Activated CD4-positive, CD25-positive, alpha-beta regulatory T cell (primary cell): ENCODE data around the gene IQGAP3.

Experiments used
- DNase-seq, 4 experiments: peaks; one replicate each; lab custom pipeline; 2025; lab: John Stamatoyannopoulos, UW

IQGAP3 gene

DNA sequence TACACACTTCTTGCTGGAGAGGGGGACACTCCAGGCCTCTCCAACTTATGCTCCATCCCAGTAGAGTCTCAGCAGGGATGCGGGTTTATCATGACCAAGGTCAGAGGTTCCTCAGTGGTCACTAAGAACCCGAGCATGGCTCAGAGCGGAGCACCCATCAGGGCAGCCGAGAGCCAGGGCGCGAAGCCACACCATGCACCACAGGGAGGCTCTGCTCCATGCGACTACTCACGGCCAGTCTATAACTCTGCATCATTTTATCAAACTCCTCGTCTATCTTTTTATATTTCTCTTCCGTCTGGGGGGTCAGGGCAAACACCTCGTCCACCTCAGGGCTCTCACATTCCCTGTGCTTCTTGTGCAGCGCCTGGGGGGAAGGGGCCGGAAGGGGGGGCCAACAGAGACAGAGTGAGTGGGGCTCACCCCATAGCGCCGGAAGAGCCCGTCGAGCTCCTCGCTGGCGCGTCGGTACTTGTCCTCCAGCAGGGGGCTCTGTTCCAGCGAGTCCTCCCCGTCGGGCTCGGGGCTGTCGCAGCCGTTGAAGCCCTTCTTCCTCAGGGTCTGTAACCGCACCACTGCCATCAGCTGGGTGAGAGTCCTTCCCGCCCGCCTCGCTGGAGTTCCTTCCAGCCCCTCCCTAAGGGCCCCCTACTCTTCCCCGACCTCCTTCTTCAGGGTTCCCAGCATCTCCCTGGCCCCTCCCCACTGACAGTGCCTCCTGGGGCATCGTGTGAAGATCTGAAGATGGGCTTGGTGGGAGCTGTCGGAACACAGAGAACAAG, 91.8 kb downstream of the IQGAP3 start:
- DNase-seq: peak; percentile 56 to 71 (median 62)

DNA sequence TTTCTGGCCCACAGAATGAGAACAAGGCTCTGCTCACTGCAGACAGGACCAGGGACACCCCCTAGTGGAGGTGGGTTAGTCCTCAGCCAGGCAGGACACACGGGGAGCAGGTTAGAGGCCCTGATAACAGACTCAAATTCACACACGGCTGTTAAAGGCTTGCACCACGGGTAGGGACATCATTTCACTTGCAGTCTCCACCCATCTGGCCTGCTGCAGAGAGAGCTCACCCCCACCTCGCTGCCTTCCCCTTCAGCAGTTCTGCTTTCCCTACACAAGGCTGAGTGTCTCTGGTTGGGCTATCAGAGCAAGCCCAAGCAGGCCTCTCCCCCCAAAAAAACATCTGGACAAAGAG, 92.4 kb downstream of the IQGAP3 start:
- no peak for DNase-seq

DNA sequence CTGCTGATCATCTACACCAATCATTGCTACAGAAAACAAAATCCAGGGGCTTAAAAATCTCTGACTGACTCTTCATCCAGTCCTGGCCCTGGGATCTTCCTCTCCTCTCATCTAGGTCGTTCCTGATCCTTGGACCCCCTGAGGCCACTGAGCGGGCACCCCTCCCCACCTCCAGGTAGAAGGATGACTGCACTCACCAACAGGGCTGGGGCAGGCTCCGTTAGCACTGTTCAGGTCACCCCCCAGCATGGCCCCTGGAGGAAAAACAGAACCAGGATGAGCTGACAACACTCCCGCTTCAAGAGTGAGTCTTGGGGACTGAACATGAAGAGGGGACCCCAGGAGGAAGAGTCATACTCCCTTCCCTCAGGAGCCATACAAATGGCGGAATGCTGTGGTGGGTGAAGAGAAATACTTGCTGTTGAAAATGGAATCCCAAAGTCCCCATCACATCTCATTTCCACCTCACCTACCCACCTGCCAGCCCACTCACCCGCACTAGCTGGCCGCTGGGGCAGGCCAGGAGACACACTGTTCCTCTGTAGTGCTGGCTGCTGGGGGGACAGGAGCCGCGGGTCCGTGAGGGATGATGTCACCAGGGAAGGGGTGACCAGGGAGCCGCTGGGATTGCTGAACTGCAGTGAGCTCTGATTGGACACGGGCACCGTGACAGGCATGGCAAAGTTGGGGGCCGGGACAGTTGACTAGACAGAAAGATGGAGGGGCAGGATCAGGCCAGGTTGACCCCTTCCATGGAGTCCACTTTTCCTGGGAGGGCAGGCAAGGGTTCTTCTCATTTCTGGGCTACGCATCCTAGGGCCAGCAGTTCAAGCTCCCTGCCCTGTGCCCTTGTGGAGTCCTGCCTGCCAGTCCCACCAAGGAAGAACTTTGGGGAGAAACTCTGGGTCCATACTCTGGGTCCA, 93.0 kb downstream of the IQGAP3 start:
- DNase-seq: no peak

DNA sequence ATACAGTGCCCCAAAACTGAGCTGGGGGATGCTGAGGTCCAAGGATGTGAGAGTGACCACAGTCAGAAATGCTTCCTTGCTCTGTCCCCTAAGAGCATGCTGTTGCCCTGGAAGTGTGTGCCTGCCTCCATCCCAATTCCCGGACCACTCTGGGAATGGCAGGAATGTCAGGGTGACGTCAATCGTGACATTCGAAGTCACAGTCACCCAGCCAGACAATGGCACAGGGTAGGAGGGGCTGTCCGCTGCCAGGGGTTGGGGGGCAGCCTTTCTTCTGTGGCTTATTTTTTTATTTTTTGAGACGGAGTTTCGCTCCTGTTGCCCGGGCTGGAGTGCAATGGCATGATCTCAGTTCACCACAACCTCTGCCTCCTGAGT, 94.1 kb downstream of the IQGAP3 start:
- no peak for DNase-seq

DNA sequence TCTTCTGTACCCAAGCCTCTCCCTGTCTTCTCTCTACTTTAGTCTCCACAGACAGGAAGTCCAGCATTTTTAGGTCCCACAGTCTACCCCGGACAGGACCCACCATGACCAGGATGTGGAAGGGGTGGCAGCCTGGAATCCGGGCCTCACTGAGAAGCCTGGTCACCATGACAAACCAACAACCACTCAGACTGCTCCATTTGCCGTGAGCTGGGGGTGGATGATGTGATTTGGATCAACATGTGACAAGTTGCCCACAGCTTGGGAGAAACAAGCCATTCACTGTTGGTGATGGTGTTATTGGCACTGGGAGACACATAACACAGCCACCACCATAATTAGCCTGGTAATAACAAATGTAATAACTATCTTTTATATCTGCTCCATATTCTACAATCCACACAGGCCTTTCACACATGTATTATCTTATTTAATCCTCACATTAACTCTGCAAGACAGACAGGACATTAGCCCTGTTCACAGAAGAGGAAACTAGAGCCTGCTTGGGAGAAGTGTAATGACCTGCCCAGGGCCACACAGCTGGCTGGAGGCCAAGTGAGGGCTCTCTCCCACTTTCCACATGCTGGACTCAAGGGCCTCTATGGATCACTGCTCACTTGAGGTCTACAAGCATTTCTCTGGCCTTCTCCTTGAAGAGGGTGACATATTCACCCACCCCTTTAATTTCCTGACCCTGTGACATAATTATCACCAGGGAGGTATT, 94.7 kb downstream of the IQGAP3 start:
- DNase-seq: no peak

DNA sequence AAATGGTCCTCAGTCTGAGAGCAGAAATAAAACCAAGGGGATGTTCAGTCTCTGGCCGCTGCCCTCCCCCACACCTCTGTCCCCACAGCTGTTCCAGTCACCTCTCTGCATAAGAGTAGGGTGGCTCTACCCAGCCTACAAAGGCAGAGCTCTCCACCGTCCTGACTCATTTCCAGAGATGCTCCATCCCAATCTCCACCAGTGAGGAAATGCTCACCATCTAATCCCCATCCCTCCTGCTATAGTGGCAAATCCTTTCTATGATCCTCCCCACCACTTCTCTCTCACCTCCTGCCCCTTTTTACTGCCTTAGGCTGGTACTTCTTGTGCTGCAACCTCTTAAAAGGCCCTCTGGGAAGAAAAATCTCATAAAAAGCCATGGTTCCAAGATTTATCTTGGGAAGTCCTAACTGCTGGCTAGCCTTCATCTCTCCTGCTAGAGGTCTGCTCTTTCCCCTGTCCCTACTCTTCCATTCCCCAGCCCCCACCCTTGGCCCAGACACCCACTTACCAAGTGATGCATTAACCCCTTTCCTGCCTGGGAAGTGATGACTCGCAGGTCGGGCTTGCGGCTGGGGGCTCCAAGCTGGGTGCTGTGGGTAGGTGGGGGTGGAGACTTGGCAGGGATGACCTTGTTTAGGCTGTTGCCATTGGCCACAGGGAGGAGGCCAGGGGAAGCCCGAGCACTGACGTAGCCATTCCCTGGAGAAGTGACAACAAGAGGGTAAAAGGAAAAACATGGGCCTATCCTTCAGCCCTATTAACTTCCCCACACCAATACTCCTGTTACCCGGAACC, 95.7 kb downstream of the IQGAP3 start:
- no peak for DNase-seq

DNA sequence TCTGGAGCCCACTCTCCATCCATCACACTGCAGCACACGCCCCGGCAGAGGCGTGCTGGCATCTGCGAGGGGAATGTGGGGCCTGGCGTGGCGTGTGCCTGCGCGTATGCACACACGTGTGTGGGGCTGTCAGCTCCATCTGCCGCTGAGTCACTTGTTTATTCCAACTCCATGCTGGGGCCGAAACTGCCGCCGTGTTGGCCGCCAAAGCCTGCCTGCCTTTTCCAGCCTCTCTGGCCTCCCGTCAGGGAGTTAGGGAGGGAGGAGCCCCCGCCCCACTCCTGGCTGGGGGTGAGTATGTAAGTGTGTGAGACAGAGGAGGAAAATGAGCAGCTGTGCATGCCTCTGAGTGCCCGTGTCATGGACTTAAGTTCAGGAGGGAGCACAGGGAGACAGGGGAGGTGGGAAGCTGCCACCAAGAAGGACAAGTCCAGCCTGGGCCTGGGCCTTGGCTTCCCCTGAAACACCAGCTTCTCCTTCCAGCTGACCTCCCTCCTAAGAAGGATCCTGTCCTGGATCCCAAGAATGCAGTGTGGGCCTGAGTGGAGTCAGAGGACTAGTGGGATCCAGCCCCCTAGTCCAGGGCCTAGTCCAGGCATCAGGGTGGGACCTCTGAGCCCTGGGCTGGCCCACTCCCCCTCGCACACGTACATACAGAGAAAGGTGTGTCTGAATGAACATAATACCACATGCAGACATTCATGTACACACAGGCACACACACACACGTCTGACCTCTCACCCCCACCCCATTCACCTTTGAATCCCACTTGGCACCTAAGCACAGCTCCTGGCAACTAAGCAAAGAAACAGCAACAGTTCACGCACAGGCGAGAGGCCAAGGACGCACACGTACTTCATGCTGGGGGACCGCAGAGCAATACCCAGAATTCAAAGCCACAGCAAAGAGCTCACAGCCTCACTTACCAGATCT, 96.5 kb downstream of the IQGAP3 start:
- DNase-seq: no peak
